Prostate gland (tissue), 2 donors: ENCODE results near the gene TMEM170B. TPM values are rescaled to one million over a fixed set of nuclear protein-coding genes. Genes with fewer than 3 reads are reported as not detected.

Experiments used
- DNase-seq: peaks from one replicate; pipeline ENCODE4 v3.0.0-alpha.2; 2019; ENCODE audit warnings: low spot score
- H3K27ac ChIP-seq, 2 donors: fragments of 200-600 bp; sonication (generic); 2 replicates each; pipeline ENCODE4 v1.5.1; 2017 to 2019
- H3K27me3 ChIP-seq: fragments of 200-600 bp; sonication (generic); replicated peaks from 2 replicates; pipeline ENCODE4 v1.5.1; 2019; ENCODE audit not compliant: insufficient read depth
- H3K36me3 ChIP-seq, 2 donors: fragments of 200-600 bp; sonication (generic); 1 replicate in 1 of 2; 2 replicates in 1 of 2; pipeline versions ENCODE4 v1.5.1 to v1.8.1; 2017 to 2019
- H3K4me1 ChIP-seq: fragments of 200-600 bp; sonication (generic); replicated peaks from 2 replicates; pipeline ENCODE4 v1.5.1; 2019
- H3K4me3 ChIP-seq, 2 donors: fragments of 200-600 bp; sonication (generic); 2 replicates each; pipeline ENCODE4 v1.5.1; 2017 to 2019
- H3K9me3 ChIP-seq: fragments of 200-600 bp; sonication (generic); 2 replicates; pipeline ENCODE4 v1.5.1; 2017
- POLR2A ChIP-seq: fragments of 450-650 bp; IDR thresholded peaks from one replicate; pipeline ENCODE4 v1.6.1; 2016; ENCODE audit warnings: antibody characterized with exemption, mild to moderate bottlenecking
- POLR2AphosphoS5 ChIP-seq: sonication (generic); formaldehyde crosslinking; IDR thresholded peaks from one replicate; pipeline ENCODE4 v1.6.1; 2017; ENCODE audit warnings: antibody characterized with exemption
- WGBS: methylation state at CpG from one replicate; pipeline ENCODE4 v1.1.5; 2018; 5-methylcytosine and 5-hydroxymethylcytosine counted together
- intact Hi-C: fragments of 100-400 bp; cut with DNase I; formaldehyde crosslinking; loops from one replicate; pipeline ENCODE4 v1.14.2; 2022
- total RNA-seq, 2 donors: library from RNA; depleted of rRNA; stranded (reverse); fragments of >200 nt; gene quantifications; one replicate each; pipeline ENCODE4 v1.1.0, GENCODE V29; 2016
- TF ChIP-seq, protein P1 (sequence below), 4 experiments: fragments of 200-600 bp in 2 of 4; fragments of 450-650 bp in 2 of 4; sonication (generic) in 2 of 4; IDR thresholded peaks; 1 replicate in 3 of 4; 2 replicates in 1 of 4; pipeline ENCODE4 v1.5.1; 2016 to 2019; ENCODE audit warnings: antibody characterized with exemption in 4 of 4, mild to moderate bottlenecking in 2 of 4, moderate library complexity in 2 of 4

The TMEM170B gene
- total RNA-seq, 2 donors from 2014 or later: 2.7 to 5.7 TPM

- no peak overlapping the region for H3K4me3 ChIP-seq
- TF ChIP-seq, protein P1, sequence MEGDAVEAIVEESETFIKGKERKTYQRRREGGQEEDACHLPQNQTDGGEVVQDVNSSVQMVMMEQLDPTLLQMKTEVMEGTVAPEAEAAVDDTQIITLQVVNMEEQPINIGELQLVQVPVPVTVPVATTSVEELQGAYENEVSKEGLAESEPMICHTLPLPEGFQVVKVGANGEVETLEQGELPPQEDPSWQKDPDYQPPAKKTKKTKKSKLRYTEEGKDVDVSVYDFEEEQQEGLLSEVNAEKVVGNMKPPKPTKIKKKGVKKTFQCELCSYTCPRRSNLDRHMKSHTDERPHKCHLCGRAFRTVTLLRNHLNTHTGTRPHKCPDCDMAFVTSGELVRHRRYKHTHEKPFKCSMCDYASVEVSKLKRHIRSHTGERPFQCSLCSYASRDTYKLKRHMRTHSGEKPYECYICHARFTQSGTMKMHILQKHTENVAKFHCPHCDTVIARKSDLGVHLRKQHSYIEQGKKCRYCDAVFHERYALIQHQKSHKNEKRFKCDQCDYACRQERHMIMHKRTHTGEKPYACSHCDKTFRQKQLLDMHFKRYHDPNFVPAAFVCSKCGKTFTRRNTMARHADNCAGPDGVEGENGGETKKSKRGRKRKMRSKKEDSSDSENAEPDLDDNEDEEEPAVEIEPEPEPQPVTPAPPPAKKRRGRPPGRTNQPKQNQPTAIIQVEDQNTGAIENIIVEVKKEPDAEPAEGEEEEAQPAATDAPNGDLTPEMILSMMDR (IDR thresholded peaks at IDR 0.05): no peak
- TF ChIP-seq POLR2A (no peak), POLR2AphosphoS5 (no peak)
- no peaks in the 10 kb centered on the region for H3K9me3 ChIP-seq
- intact Hi-C loops: no loop called here
- no peak overlapping the region for H3K27ac ChIP-seq
- no peaks in the 10 kb centered on the region for H3K36me3 ChIP-seq
- no peak for DNase-seq
- no peaks in the 10 kb centered on the region for H3K27me3 ChIP-seq
- H3K4me1 ChIP-seq: no peaks in the 10 kb centered on the region
Observed at GRCh38 chr6:11527274-11527870, 10.2 kb upstream of the TMEM170B start.

- Histone ChIP-seq H3K27me3 (no peaks in the 10 kb centered on the region), H3K27ac (no peak overlapping the region), H3K4me1 (no peaks in the 10 kb centered on the region), H3K36me3 (no peaks in the 10 kb centered on the region), H3K4me3 (no peak overlapping the region), H3K9me3 (no peaks in the 10 kb centered on the region)
- WGBS: 75% methylated on average over 2 of the region's 2 CpGs
- intact Hi-C loops: no loop called here
- no peak for DNase-seq
- TF ChIP-seq, protein P1 (IDR thresholded peaks at IDR 0.05): no peak
- no peak for TF ChIP-seq POLR2A
- TF ChIP-seq POLR2AphosphoS5: no peak
Observed at GRCh38 chr6:11528996-11529395, 8.6 kb upstream of the TMEM170B start.

GRCh38 chr6:11532097-11532496 lies 5.5 kb upstream of the TMEM170B start:
- no peaks in the 10 kb centered on the region for H3K4me1 ChIP-seq
- no peaks in the 10 kb centered on the region for H3K27me3 ChIP-seq
- H3K4me3 ChIP-seq: no peak overlapping the region
- no peaks in the 10 kb centered on the region for H3K36me3 ChIP-seq
- 51% methylated on average over 3 of the region's 3 CpGs for WGBS
- no peak for TF ChIP-seq POLR2AphosphoS5
- TF ChIP-seq, protein P1 (IDR thresholded peaks at IDR 0.05): no peak
- DNase-seq: no peak
- intact Hi-C loops: no loop called here
- H3K27ac ChIP-seq: no peak overlapping the region
- H3K9me3 ChIP-seq: no peaks in the 10 kb centered on the region

- H3K4me1 ChIP-seq: no peaks in the 10 kb centered on the region
- H3K36me3 ChIP-seq: no peaks in the 10 kb centered on the region
- H3K4me3 ChIP-seq: no peak overlapping the region
- 90% methylated on average over 5 of the region's 5 CpGs for WGBS
- no peak overlapping the region for H3K27ac ChIP-seq
- intact Hi-C loops: no loop called here
- DNase-seq: no peak
- no peaks in the 10 kb centered on the region for H3K9me3 ChIP-seq
- TF ChIP-seq POLR2A: no peak
- TF ChIP-seq POLR2AphosphoS5: no peak
- TF ChIP-seq, protein P1 (IDR thresholded peaks at IDR 0.05): no peak
- H3K27me3 ChIP-seq: no peaks in the 10 kb centered on the region
Observed at GRCh38 chr6:11534561-11534960, 3.0 kb upstream of the TMEM170B start.

DNA sequence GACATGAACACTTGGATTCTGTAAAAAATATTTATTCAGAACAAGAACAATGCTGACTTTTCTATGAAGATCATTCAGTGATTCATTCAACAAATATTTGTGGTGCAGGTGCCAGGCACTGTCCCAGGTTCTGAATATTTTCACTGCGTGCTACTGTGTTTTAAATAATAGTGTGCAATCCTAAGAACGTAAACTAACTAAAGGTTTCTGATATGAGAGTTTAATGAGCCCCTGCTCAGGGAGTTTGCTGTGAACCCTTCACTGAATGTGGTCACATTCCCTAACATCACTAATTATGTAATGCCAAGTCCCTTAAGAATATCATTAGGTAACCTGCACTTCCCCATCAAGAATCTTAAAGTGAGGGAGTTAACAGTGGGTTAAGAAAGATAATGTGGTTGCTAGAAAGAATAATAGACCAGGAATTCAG lies 1.7 kb upstream of the TMEM170B start:
- DNase-seq: no peak

More for the DNA sequence above, 1.7 kb upstream of the TMEM170B start:
- Histone ChIP-seq H3K9me3 (no peaks in the 10 kb centered on the region), H3K4me3 (no peak overlapping the region), H3K27me3 (no peaks in the 10 kb centered on the region), H3K27ac (no peak overlapping the region), H3K36me3 (no peaks in the 10 kb centered on the region), H3K4me1 (no peaks in the 10 kb centered on the region)
- intact Hi-C loops: no loop called here
- 9% methylated on average over 2 of the region's 2 CpGs for WGBS
- TF ChIP-seq, protein P1 (IDR thresholded peaks at IDR 0.05): no peak
- TF ChIP-seq POLR2A: no peak
- TF ChIP-seq POLR2AphosphoS5: peak; percentile 33
